SIG-M5 treated with dmso at 0.1 percent for 504 hours (cell line): ENCODE measurements around the gene GPR33.
"Not testable (repeated sequence)": the region's sequence is repeated elsewhere in the genome, so short reads cannot be mapped to it uniquely, and the experiment has no call there.

Experiments
- DNase-seq: peaks from one replicate; lab custom pipeline; 2025; ENCODE audit not compliant: unreplicated experiment; lab: John Stamatoyannopoulos, UW

The GPR33 gene

DNA sequence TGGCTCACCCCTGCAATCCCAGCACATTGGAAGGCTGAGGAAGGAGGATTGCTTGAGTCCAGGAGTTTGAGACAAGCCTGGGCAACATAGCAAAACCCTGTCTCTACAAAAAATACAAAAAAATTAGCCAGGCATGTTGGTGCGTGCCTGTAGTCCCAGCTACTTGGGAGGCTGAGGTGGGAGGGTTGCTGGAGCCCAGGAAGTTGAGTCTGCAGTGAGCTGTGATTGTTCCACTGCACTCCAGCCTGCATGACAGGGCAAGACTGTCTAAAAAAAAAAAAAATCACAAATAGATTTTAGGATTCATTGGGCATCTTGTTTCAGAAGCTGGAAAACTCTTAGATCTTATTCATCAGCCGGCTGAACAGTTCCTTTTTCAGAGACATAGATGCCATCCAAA, 25.4 kb downstream of the GPR33 start:
- DNase-seq, result not testable (repeated sequence)

GRCh38 chr14:31461545-31461944, 26.3 kb downstream of the GPR33 start:
- no peak for DNase-seq

DNA sequence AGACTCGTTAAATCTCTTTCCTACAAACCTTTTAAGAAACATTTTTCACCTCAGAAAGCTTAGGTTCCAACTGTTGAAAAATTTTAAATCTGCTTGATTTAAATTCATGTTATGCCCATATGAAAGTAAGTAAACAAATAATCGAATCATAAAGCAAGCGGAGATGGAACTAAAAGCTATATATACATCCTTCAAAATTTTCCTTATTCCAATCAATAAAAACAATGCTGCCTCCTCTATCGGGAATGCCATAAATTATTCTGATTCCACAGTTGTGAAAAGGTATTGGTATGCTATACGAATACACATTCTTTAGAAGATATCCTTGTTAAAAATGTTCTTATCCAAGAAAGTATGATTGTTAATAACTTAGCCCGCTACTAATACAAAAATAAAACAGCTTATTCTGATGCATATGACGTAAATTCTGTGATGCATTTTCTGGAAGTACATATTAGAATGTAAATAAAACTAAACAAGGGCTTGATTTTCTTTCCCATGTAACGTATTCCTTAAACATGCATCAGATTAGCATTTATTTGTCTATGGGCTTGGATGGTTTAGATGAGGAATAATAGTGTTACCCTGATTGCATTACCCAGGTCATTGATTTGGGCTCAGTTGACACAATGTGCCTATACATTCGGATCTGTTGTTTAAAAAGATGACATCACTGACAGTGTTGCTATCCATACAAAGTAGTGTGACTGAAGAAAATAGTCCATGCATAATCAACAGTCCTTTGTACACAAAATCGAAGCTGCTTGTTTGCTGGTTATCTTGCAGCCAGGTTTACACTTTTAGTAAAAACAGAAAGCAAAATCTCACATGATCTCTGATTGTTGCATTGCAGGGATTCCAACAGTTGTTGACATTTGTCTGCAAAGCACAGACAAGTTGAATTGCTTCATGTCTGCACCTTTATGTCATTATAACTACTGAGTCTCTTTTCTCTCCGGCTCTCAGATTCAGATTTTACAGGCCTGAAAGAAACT, 29.9 kb downstream of the GPR33 start:
- DNase-seq, result no peak

DNA sequence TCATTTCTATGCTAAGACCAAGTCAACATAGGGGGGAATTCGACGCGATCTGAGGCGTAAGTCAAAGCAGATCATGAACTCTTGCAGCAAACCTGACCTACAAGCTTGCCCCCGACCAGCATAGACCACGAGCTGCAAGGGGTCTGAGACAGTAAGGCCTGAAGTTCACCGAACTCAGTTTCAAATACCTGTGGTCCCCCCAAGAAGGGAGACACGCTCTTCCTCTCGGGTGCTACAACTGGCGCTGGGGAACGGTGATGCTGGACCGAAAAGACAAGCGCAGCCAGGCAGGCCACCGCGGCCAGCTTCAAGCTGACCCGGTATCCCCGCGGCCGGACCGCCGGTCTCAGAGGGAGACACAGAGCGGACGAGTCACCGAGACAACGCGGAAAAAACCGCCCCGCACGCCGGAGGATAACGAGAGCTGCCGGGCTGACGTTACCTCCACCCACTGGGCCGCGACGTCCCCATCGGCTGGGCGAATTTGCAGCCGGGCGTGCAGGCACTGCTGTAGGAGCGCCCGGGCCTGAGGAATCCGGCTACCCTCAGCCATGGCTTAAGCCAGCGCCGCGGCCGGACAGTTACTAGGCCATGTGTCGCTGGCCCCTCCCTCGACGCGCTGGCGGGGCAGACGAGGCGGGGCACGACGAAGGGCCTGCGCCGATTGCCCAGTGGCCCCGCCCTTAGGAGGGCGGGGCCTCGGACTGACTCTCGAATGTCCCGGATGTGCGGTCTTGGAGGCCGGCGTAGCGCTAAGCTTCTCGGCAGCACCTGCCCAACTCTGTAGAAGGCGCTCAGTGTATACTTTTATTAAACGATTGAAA, 30.8 kb downstream of the GPR33 start, which contains the start of gene DTD2:
DTD2 (minus strand) TSS at position 666 of the 824 bp plus-strand sequence; CDS start at position 553, 113 bp downstream.
- DNase-seq, result peak; percentile 88

- peak; percentile 55 for DNase-seq
Observed at GRCh38 chr14:31449971-31450610, 37.7 kb downstream of the GPR33 start.

- no peak for DNase-seq
Observed at GRCh38 chr14:31449136-31449535, 38.7 kb downstream of the GPR33 start.

DNA sequence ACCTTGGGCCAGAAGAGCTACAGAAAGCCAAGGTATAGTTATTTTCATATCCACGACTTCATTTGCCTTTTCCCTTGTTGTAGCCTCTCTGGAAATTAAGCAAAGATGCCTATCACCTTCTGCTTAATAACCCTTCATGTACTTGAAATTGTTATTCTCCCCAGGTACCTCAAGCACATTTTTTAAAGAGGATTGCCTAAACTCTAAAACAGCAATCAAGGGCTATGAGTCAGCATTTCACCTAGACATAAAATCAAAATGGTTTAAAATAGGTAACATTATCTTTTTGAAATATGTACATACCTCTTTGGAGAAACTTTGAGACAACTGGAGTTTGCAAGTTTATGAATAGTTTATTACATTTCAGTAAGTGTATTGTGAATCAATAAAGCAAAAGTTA, 42.1 kb downstream of the GPR33 start:
- no peak for DNase-seq

- DNase-seq, result no peak
Observed at GRCh38 chr14:31442284-31442683, 45.6 kb downstream of the GPR33 start.

DNA sequence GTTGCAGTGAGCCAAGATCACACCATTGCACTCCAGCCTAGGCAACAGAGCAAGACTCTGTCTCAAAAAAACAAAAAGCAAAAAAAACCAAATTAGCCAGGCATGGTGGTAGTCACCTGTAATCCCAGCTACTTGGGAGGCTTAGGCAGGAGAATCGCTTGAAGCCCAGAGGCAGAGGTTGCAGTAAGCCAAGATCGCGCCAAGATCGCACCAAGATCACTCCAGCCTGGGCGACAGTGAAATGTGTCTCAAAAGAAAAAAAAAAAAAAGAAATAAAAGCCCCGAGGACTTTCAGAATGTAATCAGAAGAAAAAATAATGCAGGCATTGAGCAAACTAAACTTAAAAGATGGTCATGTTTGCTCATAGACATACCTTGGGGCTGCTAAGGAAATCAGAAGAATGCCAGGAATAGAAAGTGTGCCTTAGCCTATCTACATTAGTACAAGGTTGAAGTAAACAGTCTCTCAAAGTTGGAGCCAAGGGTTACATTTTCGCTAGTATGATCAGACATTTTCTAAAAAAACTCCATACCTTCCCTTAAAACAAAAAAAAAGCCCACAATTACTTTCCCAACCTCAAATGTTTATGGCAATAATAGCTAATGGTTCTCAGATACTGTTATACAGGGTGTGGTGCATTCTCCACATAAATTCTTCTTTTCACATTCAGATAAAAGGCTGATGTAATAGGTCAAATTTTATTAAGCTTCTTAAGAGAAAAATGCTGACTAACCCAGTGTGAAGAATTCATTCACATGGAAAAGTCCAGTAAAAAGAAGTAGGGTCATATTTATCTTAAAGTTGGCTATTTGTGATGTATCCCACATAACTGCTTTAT, 46.3 kb downstream of the GPR33 start:
- DNase-seq, result no peak

GRCh38 chr14:31440280-31440679, 47.6 kb downstream of the GPR33 start:
- DNase-seq, result no peak

GRCh38 chr14:31439561-31439960, 48.3 kb downstream of the GPR33 start:
- no peak for DNase-seq

- not testable (repeated sequence) for DNase-seq
Observed at GRCh38 chr14:31437045-31437691, 50.7 kb downstream of the GPR33 start.

- DNase-seq, result no peak
Observed at GRCh38 chr14:31435276-31435675, 52.6 kb downstream of the GPR33 start.
